ENCODE results near the gene ELOB. TPM values are rescaled to one million over a fixed set of nuclear protein-coding genes. Genes with fewer than 3 reads are reported as not detected.

Gene ELOB
- total RNA-seq, 1 experiment from 2014 or later: 289 TPM

GRCh38 chr16:2792940-2793339, 15.9 kb upstream of the ELOB start:
- no peak overlapping the region for H3K9ac ChIP-seq (ENCODE audit: low read length)
- ATAC-seq (no peak), DNase-seq (no peak)
- ChIA-PET CTCF (no interaction called here), POLR2A (ENCODE audit: unreplicated experiment) (no interaction called here)
- no peaks in the 10 kb centered on the region; the same call in 1 of the 2 replicates for H3K27me3 ChIP-seq (ENCODE audit: low read length)
- H3F3A ChIP-seq (ENCODE audit: low read length, unreplicated experiment): no peaks in the 10 kb centered on the region
- TF ChIP-seq EZH2 (IDR thresholded peaks at IDR 0.05; ENCODE audit: low read length, unreplicated experiment) (no peak), EZH2phosphoT487 (IDR thresholded peaks at IDR 0.05; ENCODE audit: borderline replicate concordance, low read length) (no peak)
- TF ChIP-seq, protein P1, sequence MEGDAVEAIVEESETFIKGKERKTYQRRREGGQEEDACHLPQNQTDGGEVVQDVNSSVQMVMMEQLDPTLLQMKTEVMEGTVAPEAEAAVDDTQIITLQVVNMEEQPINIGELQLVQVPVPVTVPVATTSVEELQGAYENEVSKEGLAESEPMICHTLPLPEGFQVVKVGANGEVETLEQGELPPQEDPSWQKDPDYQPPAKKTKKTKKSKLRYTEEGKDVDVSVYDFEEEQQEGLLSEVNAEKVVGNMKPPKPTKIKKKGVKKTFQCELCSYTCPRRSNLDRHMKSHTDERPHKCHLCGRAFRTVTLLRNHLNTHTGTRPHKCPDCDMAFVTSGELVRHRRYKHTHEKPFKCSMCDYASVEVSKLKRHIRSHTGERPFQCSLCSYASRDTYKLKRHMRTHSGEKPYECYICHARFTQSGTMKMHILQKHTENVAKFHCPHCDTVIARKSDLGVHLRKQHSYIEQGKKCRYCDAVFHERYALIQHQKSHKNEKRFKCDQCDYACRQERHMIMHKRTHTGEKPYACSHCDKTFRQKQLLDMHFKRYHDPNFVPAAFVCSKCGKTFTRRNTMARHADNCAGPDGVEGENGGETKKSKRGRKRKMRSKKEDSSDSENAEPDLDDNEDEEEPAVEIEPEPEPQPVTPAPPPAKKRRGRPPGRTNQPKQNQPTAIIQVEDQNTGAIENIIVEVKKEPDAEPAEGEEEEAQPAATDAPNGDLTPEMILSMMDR (conservative IDR thresholded peaks at IDR 0.05; ENCODE audit: low read depth, low read length): no peak
- no peaks in the 10 kb centered on the region for H3K9me2 ChIP-seq (replicated peaks; ENCODE audit: low read length)
- H4K20me1 ChIP-seq (ENCODE audit: low read length): no peaks in the 10 kb centered on the region
- H3K4me3 ChIP-seq (ENCODE audit: low read length): no peak overlapping the region
- H3K4me2 ChIP-seq (ENCODE audit: low read length): no peak overlapping the region
- no TSS peak for BruUV-seq (replicated peaks)
- no peaks in the 10 kb centered on the region for H3K9me3 ChIP-seq (ENCODE audit: low read length)
- intact Hi-C loops (cut with micrococcal nuclease): no loop called here
- no peaks in the 10 kb centered on the region for H3K79me2 ChIP-seq (ENCODE audit: low read length)
- no peaks in the 10 kb centered on the region for H3K36me3 ChIP-seq (ENCODE audit: low read depth, low read length)
- no peak overlapping the region for H3K27ac ChIP-seq (ENCODE audit: low read length)
- H3K4me1 ChIP-seq (ENCODE audit: insufficient read depth, low read length): peaks cover 8% of the 10 kb centered on the region
- H2AFZ ChIP-seq (ENCODE audit: low read length): no peak overlapping the region

- TF ChIP-seq EZH2phosphoT487 (IDR thresholded peaks at IDR 0.05; ENCODE audit: borderline replicate concordance, low read length) (no peak), EZH2 (IDR thresholded peaks at IDR 0.05; ENCODE audit: low read length, unreplicated experiment) (no peak)
- TF ChIP-seq, protein P1 (conservative IDR thresholded peaks at IDR 0.05; ENCODE audit: low read depth, low read length): no peak
- no TSS peak for BruUV-seq (replicated peaks)
- DNase-seq (no peak), ATAC-seq (no peak)
- Histone ChIP-seq H3K79me2 (ENCODE audit: low read length) (no peaks in the 10 kb centered on the region), H3K4me3 (ENCODE audit: low read length) (no peak overlapping the region), H3K36me3 (ENCODE audit: low read depth, low read length) (no peaks in the 10 kb centered on the region), H3K9ac (ENCODE audit: low read length) (no peak overlapping the region), H3K4me2 (ENCODE audit: low read length) (no peak overlapping the region), H4K20me1 (ENCODE audit: low read length) (no peaks in the 10 kb centered on the region), H3K9me3 (ENCODE audit: low read length) (no peaks in the 10 kb centered on the region), H3F3A (ENCODE audit: low read length, unreplicated experiment) (no peaks in the 10 kb centered on the region), H3K9me2 (replicated peaks; ENCODE audit: low read length) (no peaks in the 10 kb centered on the region), H3K27ac (ENCODE audit: low read length) (no peak overlapping the region), H3K4me1 (ENCODE audit: insufficient read depth, low read length) (peaks cover 8% of the 10 kb centered on the region), H3K27me3 (ENCODE audit: low read length) (no peaks in the 10 kb centered on the region; the same call in 1 of the 2 replicates), H2AFZ (ENCODE audit: low read length) (no peak overlapping the region)
- intact Hi-C loops (cut with micrococcal nuclease): no loop called here
- CTCF ChIA-PET: no interaction called here
- POLR2A ChIA-PET (ENCODE audit: unreplicated experiment): no interaction called here
These were observed 14.1 kb upstream of the ELOB start for GRCh38 chr16:2791174-2791573.

- ATAC-seq: no peak
- H3K9ac ChIP-seq (ENCODE audit: low read length): no peak overlapping the region
- intact Hi-C loops (cut with micrococcal nuclease): no loop called here
These were observed 13.6 kb upstream of the ELOB start for GRCh38 chr16:2790631-2791030.

More at GRCh38 chr16:2790631-2791030, 13.6 kb upstream of the ELOB start:
- Histone ChIP-seq H3K79me2 (ENCODE audit: low read length) (no peaks in the 10 kb centered on the region), H3K4me1 (ENCODE audit: insufficient read depth, low read length) (peaks cover 8% of the 10 kb centered on the region), H3K4me2 (ENCODE audit: low read length) (no peak overlapping the region), H3F3A (ENCODE audit: low read length, unreplicated experiment) (no peaks in the 10 kb centered on the region), H3K36me3 (ENCODE audit: low read depth, low read length) (no peaks in the 10 kb centered on the region), H3K27me3 (ENCODE audit: low read length) (no peaks in the 10 kb centered on the region; the same call in 1 of the 2 replicates), H4K20me1 (ENCODE audit: low read length) (no peaks in the 10 kb centered on the region), H3K9me2 (replicated peaks; ENCODE audit: low read length) (no peaks in the 10 kb centered on the region), H3K9me3 (ENCODE audit: low read length) (no peaks in the 10 kb centered on the region), H3K4me3 (ENCODE audit: low read length) (no peak overlapping the region), H2AFZ (ENCODE audit: low read length) (no peak overlapping the region), H3K27ac (ENCODE audit: low read length) (no peak overlapping the region)
- TF ChIP-seq, protein P1 (conservative IDR thresholded peaks at IDR 0.05; ENCODE audit: low read depth, low read length): no peak
- TF ChIP-seq EZH2phosphoT487 (IDR thresholded peaks at IDR 0.05; ENCODE audit: borderline replicate concordance, low read length) (no peak), EZH2 (IDR thresholded peaks at IDR 0.05; ENCODE audit: low read length, unreplicated experiment) (no peak)
- CTCF ChIA-PET: no interaction called here
- no TSS peak for BruUV-seq (replicated peaks)
- POLR2A ChIA-PET (ENCODE audit: unreplicated experiment): no interaction called here
- DNase-seq: no peak
